Lower leg skin (tissue), 4 donors: ENCODE data around the gene ATG5. TPM values are rescaled to one million over a fixed set of nuclear protein-coding genes. Genes with fewer than 3 reads are reported as not detected.

Experiments
- DNase-seq, 2 donors: peaks; one replicate each; pipeline ENCODE4 v3.0.0-alpha.2; 2019; ENCODE audit warnings: low spot score in 2 of 2
- H3K4me3 ChIP-seq: fragments of 200-600 bp; sonication (generic); 2 replicates; pipeline ENCODE4 v1.5.1; 2017; ENCODE audit warnings: mild to moderate bottlenecking, low read depth; ENCODE audit not compliant: poor library complexity, severe bottlenecking
- POLR2A ChIP-seq, 2 donors: fragments of 450-650 bp; IDR thresholded peaks; one replicate each; pipeline ENCODE4 v1.6.1; 2016 to 2017; ENCODE audit warnings: antibody characterized with exemption in 2 of 2, mild to moderate bottlenecking in 1 of 2, moderate library complexity in 1 of 2
- WGBS, 2 donors: methylation state at CpG; one replicate each; pipeline ENCODE4 v1.1.5; 2018; 5-methylcytosine and 5-hydroxymethylcytosine counted together
- intact Hi-C: fragments of 100-400 bp; cut with DNase I; formaldehyde crosslinking; loops from one replicate; pipeline ENCODE4 v1.15.0; 2023; ENCODE audit warnings: low total_unique reads
- total RNA-seq, 4 donors: library from RNA; depleted of rRNA; stranded (reverse); fragments of >200 nt; gene quantifications; one replicate each; pipeline ENCODE4 v1.1.0, GENCODE V29; 2016
- TF ChIP-seq, protein P1 (sequence below), 3 donors: fragments of 450-650 bp; IDR thresholded peaks; one replicate each; pipeline ENCODE4 v1.5.1; 2016; ENCODE audit warnings: antibody characterized with exemption in 3 of 3, mild to moderate bottlenecking in 3 of 3, moderate library complexity in 2 of 3

Gene ATG5
- total RNA-seq, 4 donors from 2014 or later, result 15.5 to 19.4 (median 16.7) TPM

- WGBS, 2 donors, result 74 to 79% methylated on average over 9 of the region's 9 CpGs
- TF ChIP-seq, protein P1, sequence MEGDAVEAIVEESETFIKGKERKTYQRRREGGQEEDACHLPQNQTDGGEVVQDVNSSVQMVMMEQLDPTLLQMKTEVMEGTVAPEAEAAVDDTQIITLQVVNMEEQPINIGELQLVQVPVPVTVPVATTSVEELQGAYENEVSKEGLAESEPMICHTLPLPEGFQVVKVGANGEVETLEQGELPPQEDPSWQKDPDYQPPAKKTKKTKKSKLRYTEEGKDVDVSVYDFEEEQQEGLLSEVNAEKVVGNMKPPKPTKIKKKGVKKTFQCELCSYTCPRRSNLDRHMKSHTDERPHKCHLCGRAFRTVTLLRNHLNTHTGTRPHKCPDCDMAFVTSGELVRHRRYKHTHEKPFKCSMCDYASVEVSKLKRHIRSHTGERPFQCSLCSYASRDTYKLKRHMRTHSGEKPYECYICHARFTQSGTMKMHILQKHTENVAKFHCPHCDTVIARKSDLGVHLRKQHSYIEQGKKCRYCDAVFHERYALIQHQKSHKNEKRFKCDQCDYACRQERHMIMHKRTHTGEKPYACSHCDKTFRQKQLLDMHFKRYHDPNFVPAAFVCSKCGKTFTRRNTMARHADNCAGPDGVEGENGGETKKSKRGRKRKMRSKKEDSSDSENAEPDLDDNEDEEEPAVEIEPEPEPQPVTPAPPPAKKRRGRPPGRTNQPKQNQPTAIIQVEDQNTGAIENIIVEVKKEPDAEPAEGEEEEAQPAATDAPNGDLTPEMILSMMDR (IDR thresholded peaks at IDR 0.05), result no peak
- TF ChIP-seq POLR2A (IDR thresholded peaks at IDR 0.05), result no peak
- H3K4me3 ChIP-seq, result no peak overlapping the region
- no peak for DNase-seq
- intact Hi-C loops, result no loop called here
These were observed 183.9 kb downstream of the ATG5 start for GRCh38 chr6:106141441-106142237.

DNA sequence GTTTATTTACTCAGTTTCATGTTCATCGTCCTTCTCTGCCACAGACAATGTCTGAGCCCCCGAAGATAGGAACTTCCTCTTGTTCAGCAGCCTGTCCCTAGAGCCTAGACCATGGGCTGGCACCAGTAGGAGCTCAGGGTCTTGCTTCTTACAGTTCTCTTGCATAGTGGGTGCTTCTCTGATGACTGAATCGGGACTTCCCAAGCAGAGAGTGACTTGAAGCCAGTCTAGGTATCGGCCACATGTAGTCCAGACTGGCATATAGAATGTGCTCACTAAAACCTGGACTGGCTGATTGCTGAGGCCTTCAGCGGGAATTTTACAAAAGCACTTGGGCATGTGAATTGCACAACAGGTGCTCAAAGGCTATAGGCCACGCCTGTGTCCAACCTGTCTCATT lies 187.4 kb downstream of the ATG5 start:
- WGBS, 2 donors, result 86 to 88% methylated on average over 6 of the region's 6 CpGs
- H3K4me3 ChIP-seq, result no peak overlapping the region
- TF ChIP-seq POLR2A (IDR thresholded peaks at IDR 0.05), result no peak
- TF ChIP-seq, protein P1 (IDR thresholded peaks at IDR 0.05), result no peak
- DNase-seq, result peak in 1 of 2 donors; percentile 75
- intact Hi-C loops, result no loop called here

- TF ChIP-seq POLR2A (IDR thresholded peaks at IDR 0.05), result no peak
- TF ChIP-seq, protein P1 (IDR thresholded peaks at IDR 0.05), result no peak
- intact Hi-C loops, result no loop called here
- H3K4me3 ChIP-seq, result no peak overlapping the region
- 94 to 96% methylated on average over 5 of the region's 5 CpGs for WGBS, 2 donors
- no peak for DNase-seq
These were observed 188.7 kb downstream of the ATG5 start for GRCh38 chr6:106136845-106137244.

- no peak overlapping the region for H3K4me3 ChIP-seq
- DNase-seq, result peak in 1 of 2 donors; percentile 76
- WGBS, 2 donors, result 86 to 93% methylated on average over 16 of the region's 16 CpGs
- intact Hi-C loops, result no loop called here
- TF ChIP-seq, protein P1 (IDR thresholded peaks at IDR 0.05), result no peak
- no peak for TF ChIP-seq POLR2A (IDR thresholded peaks at IDR 0.05)
These were observed 189.5 kb downstream of the ATG5 start for GRCh38 chr6:106135911-106136571.

DNA sequence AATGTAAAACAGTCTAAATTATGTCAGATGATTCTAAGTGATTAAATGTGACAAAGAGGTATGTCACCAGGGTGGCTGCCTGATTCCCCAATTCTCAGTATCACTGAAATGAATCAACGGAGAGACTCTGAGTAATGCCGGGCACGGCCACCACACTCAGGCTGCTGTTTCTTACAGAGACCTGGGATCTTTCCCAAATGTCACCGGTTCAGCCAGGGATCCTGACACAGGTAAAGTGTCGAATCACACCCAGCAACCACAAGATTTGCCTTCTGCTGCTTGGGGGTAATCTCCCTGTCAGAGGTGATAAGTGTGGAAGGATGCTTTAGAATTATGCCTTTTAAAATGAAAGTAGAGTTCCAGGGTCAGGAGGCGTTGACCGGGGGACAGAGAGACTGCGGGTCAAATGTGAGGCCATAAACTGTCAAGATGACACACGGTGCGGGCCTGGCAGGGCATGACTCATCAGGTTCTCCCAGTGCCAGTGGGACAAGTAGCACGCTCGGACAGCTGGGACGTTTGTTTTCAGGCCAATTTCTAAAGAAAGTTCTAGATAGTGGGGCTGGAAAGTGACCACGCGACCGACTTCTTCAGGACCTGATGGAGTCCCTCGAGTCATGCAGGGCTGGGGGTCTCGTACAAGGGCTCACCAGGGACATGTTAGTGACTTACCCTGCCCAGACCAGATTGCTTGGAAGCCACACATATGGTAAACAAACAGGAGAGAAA lies 190.5 kb downstream of the ATG5 start:
- WGBS, 2 donors, result 57 to 60% methylated on average over 18 of the region's 18 CpGs
- TF ChIP-seq, protein P1 (IDR thresholded peaks at IDR 0.05), result no peak
- TF ChIP-seq POLR2A (IDR thresholded peaks at IDR 0.05), result no peak
- peak in 1 of 2 donors; percentile 43 for DNase-seq
- no peak overlapping the region for H3K4me3 ChIP-seq
- intact Hi-C loops, result no loop called here

Other genes starting within 250 kb of the ATG5 start
- gene PRDM1, start 239.4 kb downstream of the ATG5 start, total RNA-seq, result 10 to 100 TPM; 31.3 to 51.9 (median 40.9) TPM
- 100 to 1,000 TPM; 102 to 127 (median 125) TPM for gene CRYBG1, start 35.0 kb upstream of the ATG5 start, total RNA-seq